CD4-positive, alpha-beta T cell treated with Interleukin-10 for 1 hour (primary cell): ENCODE results near the gene MED8.

Experiments used
- DNase-seq: peaks from one replicate; pipeline ENCODE4 v3.0.0-alpha.2; 2020

Gene MED8, protein sequence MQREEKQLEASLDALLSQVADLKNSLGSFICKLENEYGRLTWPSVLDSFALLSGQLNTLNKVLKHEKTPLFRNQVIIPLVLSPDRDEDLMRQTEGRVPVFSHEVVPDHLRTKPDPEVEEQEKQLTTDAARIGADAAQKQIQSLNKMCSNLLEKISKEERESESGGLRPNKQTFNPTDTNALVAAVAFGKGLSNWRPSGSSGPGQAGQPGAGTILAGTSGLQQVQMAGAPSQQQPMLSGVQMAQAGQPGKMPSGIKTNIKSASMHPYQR

GRCh38 chr1:43389326-43390313 is at the start of gene MED8, which contains the start of gene SZT2:
TSS of gene MED8 (minus strand) at chr1:43389800. CDS start at chr1:43389764, 36 bp downstream.
TSS of gene SZT2 (plus strand) at chr1:43389899. CDS start at chr1:43389969, 70 bp downstream.
- DNase-seq = peak; percentile 95

- no peak for DNase-seq
Observed at GRCh38 chr1:43438953-43439581, 49.5 kb upstream of the MED8 start.

DNA sequence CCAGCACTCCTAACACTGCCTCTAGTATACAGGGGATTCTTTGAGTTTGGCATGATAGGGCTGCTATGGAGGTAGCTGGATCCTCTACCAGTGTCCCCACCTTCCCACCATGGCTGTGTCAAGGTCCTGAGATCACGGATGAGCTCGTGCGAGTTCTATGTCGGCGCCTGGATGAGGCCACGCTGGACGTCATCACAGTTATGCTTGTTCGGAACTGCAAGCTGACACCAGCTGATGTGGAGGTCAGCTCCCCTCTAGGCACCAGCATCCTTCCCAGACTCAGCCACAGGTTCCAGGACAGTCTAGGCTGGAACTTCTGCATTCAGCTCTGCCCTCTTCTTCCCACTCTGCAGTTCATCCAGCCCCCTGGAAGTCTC is 49.0 kb upstream of the MED8 start:
- DNase-seq = no peak

DNA sequence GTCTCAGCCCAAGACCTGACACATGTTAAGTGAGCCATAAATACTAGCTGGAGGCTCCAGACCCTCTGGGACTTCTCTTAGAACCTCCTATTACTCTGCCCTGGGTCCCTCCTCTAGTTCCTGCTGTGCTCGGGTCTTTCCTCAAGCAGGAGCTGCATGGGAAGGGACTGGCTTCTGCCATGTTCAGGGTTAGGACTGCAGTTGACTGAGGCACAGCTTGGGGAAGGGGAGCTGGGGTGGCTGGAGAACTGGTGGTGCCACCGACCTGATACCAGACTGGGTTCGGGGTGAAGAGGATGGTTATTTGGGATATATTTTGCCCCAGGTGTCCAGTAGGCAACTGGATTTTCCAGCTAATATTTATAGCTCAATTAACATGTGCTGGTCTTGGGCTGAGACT is 48.4 kb upstream of the MED8 start:
- DNase-seq = no peak

DNA sequence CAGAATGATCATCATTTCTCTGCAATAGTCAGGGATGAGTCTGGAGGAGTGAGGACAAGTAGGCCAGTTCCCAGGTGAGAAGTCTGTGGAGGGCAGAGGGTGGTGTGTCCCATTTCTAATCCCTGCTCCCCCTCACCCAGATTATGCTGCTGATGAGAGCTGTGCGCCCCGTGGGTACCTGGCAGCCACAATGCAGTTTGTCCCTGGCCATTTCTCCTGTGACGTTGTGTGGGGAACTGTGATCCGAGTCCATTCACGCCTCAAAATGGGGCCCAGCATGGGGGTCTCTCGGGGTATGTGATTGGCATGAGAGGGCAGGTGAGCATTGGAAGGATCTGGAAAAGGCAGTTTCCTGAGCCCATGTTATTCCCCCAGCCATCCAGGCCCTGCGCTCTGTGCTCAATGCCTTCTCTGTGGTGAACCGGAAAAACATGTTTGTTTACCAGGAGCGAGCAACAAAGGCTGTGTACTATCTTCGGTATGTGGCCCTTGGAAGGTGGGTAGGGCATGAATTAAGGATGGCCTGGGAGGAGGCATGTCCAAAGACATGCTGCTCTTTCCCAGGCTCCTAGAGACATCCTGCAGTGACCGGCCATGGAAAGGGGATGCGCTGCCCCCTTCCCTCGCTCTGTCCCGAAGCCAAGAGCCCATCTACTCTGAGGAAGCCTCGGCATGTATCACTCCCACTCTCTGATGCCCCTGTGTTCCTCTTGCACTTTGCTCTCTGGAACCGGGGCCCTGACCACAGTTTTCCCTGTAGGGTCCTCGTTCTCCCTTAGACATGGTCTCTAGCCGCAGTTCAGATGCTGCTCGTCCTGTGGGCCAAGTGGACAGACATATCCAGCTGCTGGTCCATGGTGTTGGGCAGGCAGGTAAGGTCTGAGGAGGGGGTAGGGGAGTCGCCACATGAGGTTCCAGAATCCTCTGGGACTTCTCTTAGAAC is 47.7 kb upstream of the MED8 start:
- no peak for DNase-seq

DNA sequence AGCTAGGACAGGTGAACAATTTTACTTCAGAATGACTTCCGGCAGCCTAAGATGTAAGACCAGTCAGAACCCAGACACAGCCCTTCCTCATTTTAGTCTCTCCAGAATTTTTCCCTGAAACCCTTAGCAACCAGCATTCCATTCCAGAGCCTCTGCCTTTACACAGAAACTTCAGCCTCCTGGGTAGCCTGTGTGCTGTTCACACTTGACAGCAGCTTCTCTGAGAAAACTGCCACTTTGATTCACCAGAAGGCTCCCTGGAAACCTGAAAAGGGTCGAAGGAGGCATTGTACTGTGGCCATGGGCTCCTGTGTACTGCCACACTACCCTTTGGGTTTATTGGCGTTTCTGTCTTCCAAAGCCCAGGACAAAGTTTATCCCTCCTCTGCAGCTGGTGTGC is 46.8 kb upstream of the MED8 start:
- no peak for DNase-seq

DNA sequence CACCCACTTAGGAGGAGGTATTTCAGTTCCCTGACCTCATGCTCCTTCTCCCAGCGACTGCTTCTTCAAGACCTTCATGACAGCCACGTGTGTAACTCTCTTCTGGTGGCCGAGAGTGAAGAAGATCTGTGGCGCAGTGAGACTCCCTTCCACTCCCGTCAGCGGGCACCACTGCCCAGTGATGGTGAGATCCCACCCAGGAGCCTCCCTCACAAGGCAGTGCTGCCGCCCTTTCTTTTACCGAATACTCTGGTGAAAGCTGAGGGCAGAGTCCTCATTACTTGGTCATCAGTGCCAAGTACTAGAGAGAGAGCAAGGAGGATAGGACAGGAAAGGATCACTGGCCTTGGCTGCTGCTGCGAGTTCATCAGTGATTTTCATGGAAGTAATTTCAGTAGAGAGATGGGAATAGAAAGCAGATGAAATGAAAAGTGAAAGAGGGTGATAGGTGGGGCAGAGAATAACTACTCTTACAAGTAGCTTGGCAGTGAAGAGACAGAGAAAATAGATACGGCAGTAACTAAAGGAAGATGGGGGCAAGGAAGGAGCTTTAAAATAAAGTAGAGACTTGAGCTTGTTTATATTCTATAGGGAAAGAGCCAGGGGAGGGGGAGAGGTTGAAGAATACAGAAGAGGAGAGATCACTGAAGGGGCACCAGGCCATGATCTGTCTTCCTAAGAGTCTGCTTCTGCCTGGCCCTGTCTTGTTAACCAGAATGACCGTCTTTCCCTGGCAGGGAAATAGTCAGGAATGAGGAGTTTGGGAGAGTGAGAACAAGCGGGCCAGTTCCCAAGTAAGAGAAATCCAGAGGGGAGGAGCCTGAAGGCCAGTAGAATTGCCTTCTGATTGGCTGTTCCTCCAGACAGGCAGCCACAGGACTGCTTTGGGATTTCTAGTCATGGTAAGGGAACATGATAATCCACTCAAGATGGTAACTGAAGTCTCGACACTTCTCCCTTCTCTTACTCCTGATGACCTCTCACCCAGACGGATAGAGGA is 45.8 kb upstream of the MED8 start:
- no peak for DNase-seq

GRCh38 chr1:43434256-43434655 is 44.7 kb upstream of the MED8 start:
- no peak for DNase-seq

GRCh38 chr1:43432907-43433306 is 43.3 kb upstream of the MED8 start:
- DNase-seq = no peak

DNA sequence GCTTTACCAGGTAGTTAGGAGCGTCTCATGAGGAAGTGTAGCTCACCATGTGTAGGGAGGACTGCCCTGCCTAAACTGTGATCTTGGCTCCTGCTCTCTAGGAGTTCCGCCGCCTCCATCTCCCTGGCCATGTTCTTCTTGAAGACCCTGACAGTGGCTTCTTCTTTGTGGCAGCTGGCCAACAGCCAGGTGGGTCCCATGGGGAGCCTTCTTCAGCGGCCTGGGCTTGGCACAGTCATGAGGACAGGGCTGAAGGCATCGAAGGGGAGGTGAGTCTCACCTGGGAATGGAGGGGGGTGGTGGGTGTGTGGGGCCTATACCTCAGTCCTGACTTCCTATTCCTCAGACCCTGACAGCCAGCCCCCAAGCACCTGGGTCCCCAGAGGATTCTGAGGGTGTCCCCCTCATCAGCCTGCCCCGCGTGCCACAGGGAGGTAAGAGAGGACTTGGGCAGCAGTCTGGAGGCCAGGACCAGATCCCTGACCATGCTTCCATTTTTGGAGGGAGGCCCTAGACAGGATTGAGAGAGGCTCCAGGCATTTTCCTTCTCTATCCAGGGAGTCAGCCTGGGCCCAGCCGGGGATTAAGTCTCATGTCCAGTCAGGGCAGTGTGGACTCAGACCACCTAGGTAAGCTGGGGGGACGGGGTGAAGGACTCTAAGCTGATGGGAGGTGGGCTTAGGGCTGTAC is 42.7 kb upstream of the MED8 start:
- no peak for DNase-seq

DNA sequence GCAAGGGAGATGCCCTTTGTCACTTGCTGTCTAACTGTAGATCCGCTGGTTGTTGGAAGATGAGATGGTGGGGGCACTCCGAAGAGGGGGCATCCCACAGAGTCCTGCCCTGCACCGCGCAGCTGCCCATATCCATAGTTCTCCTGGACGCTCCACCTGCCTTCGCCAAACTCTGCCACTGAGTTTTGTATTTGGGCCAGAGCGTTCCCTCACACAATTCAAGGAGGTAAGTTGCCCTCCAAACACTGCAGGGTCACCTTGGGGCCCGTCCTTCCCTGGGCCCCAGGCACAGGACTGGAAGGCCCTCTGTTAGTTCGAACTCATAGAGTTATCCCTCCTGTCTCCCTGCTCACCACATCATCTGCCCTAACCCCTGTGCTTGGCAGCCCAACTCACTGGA is 42.1 kb upstream of the MED8 start:
- DNase-seq = no peak

DNA sequence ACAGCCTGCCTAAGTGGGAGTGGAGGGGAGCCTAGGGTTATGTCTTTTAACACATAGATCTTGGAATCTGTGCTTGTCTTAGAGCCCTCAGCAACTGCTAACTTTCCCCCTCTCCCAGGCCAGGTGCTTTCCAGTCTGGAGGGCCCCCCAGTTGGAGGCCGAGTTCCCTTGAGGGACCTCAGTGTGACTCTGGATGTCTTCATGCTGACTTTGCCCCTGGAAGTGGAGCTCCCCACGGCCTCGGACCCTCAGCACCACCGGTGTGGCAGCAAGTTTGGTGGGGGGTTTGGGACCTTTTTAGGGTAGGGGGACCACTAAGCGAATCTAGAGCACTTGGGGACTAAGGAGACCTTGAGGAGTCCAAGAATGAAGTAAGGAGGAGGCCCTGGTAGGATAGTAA is 41.2 kb upstream of the MED8 start:
- no peak for DNase-seq

GRCh38 chr1:43427941-43428340 is 38.3 kb upstream of the MED8 start:
- no peak for DNase-seq

- no peak for DNase-seq
Observed at GRCh38 chr1:43427524-43427923, 37.9 kb upstream of the MED8 start.

GRCh38 chr1:43426221-43426620 is 36.6 kb upstream of the MED8 start:
- no peak for DNase-seq

GRCh38 chr1:43425045-43425444 is 35.4 kb upstream of the MED8 start:
- DNase-seq = no peak

DNA sequence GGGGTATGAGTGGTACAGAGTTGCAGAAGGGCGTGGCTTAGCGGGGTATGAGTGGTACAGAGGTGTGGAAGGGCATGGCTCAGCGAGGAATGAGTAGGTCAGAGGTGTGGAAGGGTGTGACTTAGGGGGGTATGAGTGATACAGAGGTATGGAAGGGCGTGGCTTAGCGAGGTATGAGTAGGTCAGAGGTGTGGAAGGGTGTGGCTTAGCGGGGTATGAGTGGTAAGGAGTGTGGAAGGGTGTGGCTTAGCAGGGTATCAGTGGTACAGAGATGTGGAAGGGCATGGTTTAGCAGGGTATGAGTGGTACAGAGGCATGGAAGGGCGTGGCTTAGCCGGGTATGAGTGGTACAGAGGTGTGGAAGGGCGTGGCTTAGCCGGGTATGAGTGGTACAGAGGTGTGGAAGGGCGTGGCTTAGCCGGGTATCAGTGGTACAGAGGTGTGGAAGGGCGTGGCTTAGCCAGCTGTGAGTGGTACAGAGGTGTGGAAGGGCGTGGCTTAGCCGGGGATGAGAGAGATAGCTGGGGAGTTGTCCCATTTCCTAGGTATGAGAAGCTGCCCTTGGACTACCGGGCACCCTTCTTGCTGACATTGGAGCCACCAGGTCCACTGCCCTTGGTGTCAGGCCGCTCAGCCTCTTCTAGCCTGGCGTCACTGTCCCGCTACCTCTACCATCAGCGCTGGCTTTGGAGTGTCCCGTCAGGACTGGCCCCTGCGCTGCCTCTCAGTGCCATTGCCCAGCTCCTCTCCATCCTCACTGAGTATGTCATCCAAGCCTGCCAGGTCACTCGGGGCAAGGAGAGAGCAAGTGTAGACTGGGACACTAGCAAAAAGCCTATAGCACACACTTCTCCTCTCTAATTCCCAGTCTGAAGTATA is 34.3 kb upstream of the MED8 start:
- DNase-seq = no peak

DNA sequence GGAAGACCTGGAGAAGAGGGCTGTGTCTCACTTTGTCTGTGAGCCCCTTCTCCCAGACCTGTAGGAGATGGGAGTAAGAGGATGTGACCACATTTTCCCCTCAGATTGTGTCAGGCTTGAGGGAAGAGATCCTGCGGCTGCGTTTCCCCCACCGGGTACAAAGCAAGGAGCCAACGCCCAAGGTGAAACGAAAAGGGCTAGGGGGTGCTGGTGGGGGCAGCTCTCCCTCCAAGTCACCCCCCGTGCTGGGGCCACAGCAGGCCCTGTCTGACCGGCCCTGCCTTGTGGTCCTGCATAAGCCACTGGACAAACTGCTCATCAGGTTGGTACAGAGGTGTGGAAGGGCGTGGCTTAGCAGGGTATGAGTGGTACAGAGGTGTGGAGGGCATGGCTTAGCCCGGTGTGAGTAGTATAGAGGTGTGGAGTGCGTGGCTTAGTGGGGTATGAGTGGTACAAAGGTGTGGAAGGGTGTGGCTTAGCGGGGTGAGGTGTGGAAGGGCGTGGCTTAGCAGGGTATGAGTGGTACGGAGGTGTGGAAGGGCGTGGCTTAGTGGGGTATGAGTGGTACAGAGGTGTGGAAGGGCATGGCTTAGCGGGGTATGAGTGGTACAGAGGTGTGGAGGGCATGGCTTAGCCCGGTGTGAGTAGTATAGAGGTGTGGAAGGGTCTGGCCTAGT is 33.5 kb upstream of the MED8 start:
- DNase-seq = no peak
